A673 (cell line): ENCODE results near the gene SUV39H1. TPM values are rescaled to one million over a fixed set of nuclear protein-coding genes. Genes with fewer than 3 reads are reported as not detected.

Experiments used
- BruUV-seq: library from RNA; stranded (reverse); fragments of 400-500 nt; replicated peaks from 2 replicates; lab custom pipeline; 2021; lab: Mats Ljungman, UMichigan
- CTCF ChIA-PET: fragments of 300-600 bp; sonication (Branson Sonifier 250); formaldehyde crosslinking; loops from one replicate; lab custom pipeline; 2022; ENCODE audit warnings: antibody characterized with exemption; lab: Charles Lee
- POLR2A ChIA-PET: fragments of 300-600 bp; sonication (Branson Sonifier 250); formaldehyde crosslinking; loops from one replicate; lab custom pipeline; 2022; ENCODE audit warnings: antibody characterized with exemption; ENCODE audit not compliant: low non-redundant PET; lab: Charles Lee
- DNase-seq: peaks from one replicate; pipeline ENCODE4 v3.0.0-alpha.2; 2015; ENCODE audit warnings: low spot score
- H3K27ac ChIP-seq: fragments of 200-600 bp; sonication (generic); 2 replicates; pipeline ENCODE4 v1.5.1; 2016; ENCODE audit warnings: mixed run types, low read depth, mild to moderate bottlenecking, mixed read lengths, antibody characterized with exemption, low read length; ENCODE audit not compliant: poor library complexity, severe bottlenecking
- H3K27me3 ChIP-seq: fragments of 200-600 bp; sonication (generic); replicated peaks from 2 replicates; pipeline ENCODE4 v1.6.1; 2017; ENCODE audit warnings: mixed run types, low read depth, mild to moderate bottlenecking, mixed read lengths, antibody characterized with exemption, low read length; ENCODE audit not compliant: insufficient read depth, poor library complexity
- H3K36me3 ChIP-seq: fragments of 200-600 bp; sonication (generic); 2 replicates; pipeline ENCODE4 v1.6.1; 2016; ENCODE audit warnings: mixed run types, mild to moderate bottlenecking, mixed read lengths, antibody characterized with exemption, low read length; ENCODE audit not compliant: insufficient read depth, poor library complexity, severe bottlenecking
- H3K4me1 ChIP-seq: fragments of 200-600 bp; sonication (generic); 2 replicates; pipeline ENCODE4 v1.6.1; 2017; ENCODE audit warnings: mixed run types, mild to moderate bottlenecking, mixed read lengths, antibody characterized with exemption, low read length; ENCODE audit not compliant: insufficient read depth, poor library complexity, severe bottlenecking
- H3K4me3 ChIP-seq: fragments of 200-600 bp; sonication (generic); 2 replicates; pipeline ENCODE4 v1.5.1; 2016; ENCODE audit warnings: low read depth, mixed run types, mild to moderate bottlenecking, mixed read lengths, low read length; ENCODE audit not compliant: poor library complexity, severe bottlenecking
- H3K9me3 ChIP-seq: fragments of 200-600 bp; sonication (generic); 2 replicates; pipeline ENCODE4 v1.6.1; 2016; ENCODE audit warnings: mixed run types, low read depth, mild to moderate bottlenecking, mixed read lengths, antibody characterized with exemption, low read length; ENCODE audit not compliant: poor library complexity, severe bottlenecking
- EZH2 ChIP-seq: fragments of 200-600 bp; sonication (generic); IDR thresholded peaks from 2 replicates; pipeline ENCODE4 v1.6.1; 2017; ENCODE audit warnings: borderline replicate concordance, low read depth, mild to moderate bottlenecking, mixed read lengths, antibody characterized with exemption, low read length; ENCODE audit not compliant: poor library complexity, severe bottlenecking
- intact Hi-C: fragments of 100-400 bp; cut with micrococcal nuclease; formaldehyde crosslinking; loops from one replicate; pipeline ENCODE4 v1.10.0; 2022; ENCODE audit not compliant: unreplicated experiment
- total RNA-seq: library from RNA; stranded (reverse); gene quantifications from 2 replicates; pipeline ENCODE4 v1.2.3, GENCODE V29; 2021
- TF ChIP-seq, protein P1 (sequence below): fragments of 300-800, 200-600 bp; sonication (generic); conservative IDR thresholded peaks from 2 replicates; pipeline ENCODE4 v1.5.1; 2017; ENCODE audit warnings: low read depth, mild to moderate bottlenecking, antibody characterized with exemption, low read length, moderate library complexity, mixed read lengths

The SUV39H1 gene
- total RNA-seq, 1 experiment from 2014 or later = 29.9 TPM

DNA sequence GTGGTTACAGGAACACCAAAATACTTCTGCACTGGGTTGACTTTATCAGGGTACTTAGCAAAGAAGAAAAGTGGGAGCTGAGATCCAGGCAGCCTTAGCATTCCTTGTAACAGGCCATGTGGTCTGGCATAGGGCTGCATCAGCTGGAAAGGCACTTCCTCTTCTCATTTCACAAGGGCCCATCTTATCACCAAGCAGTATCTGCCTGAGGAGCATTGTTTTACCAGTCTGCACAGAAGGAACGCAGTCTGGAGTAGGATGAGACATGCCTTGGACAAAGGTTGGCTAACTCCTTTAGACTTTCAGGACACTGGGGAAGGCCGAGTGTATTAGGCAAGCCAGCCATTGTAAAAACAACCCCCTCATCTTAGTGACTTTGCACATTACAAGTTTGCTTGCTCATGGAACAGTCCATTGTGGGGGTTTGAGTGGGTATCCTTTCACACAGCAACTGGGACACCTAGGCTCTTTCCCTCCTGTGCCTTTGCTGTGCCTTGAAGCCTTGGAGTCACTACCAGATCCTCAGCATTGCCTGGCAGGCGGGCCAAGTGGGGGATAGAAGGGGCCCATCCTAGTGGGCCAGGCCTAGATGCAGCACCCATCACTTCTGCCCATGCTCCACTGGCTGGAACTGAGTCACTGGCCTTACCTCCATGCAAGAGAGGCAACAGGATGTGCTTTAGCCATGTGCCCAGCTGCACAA is 4.6 kb downstream of the SUV39H1 start:
- no TSS peak for BruUV-seq
- DNase-seq = no peak
- no peak overlapping the region for H3K27ac ChIP-seq
- intact Hi-C loops = no loop called here
- TF ChIP-seq EZH2 = no peak
- TF ChIP-seq, protein P1, sequence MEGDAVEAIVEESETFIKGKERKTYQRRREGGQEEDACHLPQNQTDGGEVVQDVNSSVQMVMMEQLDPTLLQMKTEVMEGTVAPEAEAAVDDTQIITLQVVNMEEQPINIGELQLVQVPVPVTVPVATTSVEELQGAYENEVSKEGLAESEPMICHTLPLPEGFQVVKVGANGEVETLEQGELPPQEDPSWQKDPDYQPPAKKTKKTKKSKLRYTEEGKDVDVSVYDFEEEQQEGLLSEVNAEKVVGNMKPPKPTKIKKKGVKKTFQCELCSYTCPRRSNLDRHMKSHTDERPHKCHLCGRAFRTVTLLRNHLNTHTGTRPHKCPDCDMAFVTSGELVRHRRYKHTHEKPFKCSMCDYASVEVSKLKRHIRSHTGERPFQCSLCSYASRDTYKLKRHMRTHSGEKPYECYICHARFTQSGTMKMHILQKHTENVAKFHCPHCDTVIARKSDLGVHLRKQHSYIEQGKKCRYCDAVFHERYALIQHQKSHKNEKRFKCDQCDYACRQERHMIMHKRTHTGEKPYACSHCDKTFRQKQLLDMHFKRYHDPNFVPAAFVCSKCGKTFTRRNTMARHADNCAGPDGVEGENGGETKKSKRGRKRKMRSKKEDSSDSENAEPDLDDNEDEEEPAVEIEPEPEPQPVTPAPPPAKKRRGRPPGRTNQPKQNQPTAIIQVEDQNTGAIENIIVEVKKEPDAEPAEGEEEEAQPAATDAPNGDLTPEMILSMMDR = no peak
- no peaks in the 10 kb centered on the region for H3K27me3 ChIP-seq
- POLR2A ChIA-PET = no interaction called here
- H3K4me3 ChIP-seq = no peak overlapping the region
- no peaks in the 10 kb centered on the region for H3K9me3 ChIP-seq
- peaks cover 40% of the 10 kb centered on the region for H3K36me3 ChIP-seq
- CTCF ChIA-PET = no interaction called here
- no peaks in the 10 kb centered on the region for H3K4me1 ChIP-seq

DNA sequence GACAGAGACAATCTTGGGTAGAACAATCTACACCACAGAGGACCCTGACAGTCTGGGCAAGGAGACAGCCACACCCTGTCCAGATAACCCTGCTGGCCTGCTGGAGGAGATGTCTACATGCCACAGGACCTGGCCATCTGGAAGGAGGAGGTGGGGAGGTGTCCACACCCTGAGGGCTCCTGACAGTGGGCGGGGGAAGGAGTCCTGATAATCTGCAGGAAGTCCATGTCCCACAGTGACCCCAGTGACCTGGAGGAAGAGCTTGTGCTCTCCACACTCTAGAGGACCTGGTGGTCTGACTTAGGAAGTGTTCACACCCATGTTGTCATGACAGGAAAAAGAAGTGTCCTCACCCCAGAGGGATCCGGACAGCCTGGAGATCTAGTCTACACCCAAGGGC is 5.5 kb downstream of the SUV39H1 start:
- POLR2A ChIA-PET = no interaction called here

DNA sequence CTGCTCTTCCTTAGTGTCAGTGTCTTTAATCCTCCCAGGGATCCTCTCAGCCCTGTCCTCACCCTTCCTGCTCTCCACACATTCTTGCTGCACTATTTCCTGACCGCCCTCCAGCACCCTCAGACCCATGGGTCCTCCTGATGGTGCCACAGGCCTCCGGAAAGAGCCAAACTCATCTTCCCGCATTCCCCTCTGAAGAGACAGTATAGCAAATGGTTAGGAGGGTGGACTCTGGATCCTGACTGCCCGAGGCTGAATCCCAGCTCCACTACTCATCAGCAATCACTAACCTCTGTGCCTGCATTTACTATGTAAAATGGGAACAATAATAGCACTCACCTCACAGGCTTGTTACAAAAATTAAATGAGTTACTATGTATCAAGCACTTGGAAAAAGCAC is 6.2 kb downstream of the SUV39H1 start:
- CTCF ChIA-PET = no interaction called here

More for the DNA sequence above, 5.5 kb downstream of the SUV39H1 start:
- intact Hi-C loops = no loop called here
- CTCF ChIA-PET = no interaction called here
- Histone ChIP-seq H3K27ac (no peak overlapping the region), H3K4me1 (no peaks in the 10 kb centered on the region), H3K36me3 (peaks cover 44% of the 10 kb centered on the region), H3K27me3 (no peaks in the 10 kb centered on the region), H3K9me3 (no peaks in the 10 kb centered on the region), H3K4me3 (no peak overlapping the region)
- no peak for DNase-seq
- no peak for TF ChIP-seq EZH2
- TF ChIP-seq, protein P1 = no peak
- no TSS peak for BruUV-seq

More for the DNA sequence above, 6.2 kb downstream of the SUV39H1 start:
- POLR2A ChIA-PET = no interaction called here
- BruUV-seq = no TSS peak
- H3K27ac ChIP-seq = no peak overlapping the region
- no peaks in the 10 kb centered on the region for H3K27me3 ChIP-seq
- no peak overlapping the region for H3K4me3 ChIP-seq
- intact Hi-C loops = no loop called here
- TF ChIP-seq EZH2 = no peak
- TF ChIP-seq, protein P1 = no peak
- peaks cover 47% of the 10 kb centered on the region for H3K36me3 ChIP-seq
- no peaks in the 10 kb centered on the region for H3K4me1 ChIP-seq
- DNase-seq = no peak
- no peaks in the 10 kb centered on the region for H3K9me3 ChIP-seq
